Subcutaneous abdominal adipose tissue (tissue), 5 donors: ENCODE data around the gene HBB.

Experiments used
- H3K27ac ChIP-seq: one replicate; pipeline ENCODE4 v1.7.0; 2013; ENCODE audit warnings: low read depth, mild to moderate bottlenecking, inconsistent platforms, low read length, moderate library complexity
- H3K27me3 ChIP-seq, 5 donors: one replicate each; pipeline ENCODE4 v1.7.0; 2013; ENCODE audit warnings: low read length in 5 of 5, inconsistent platforms in 1 of 5; ENCODE audit not compliant: control insufficient read depth in 5 of 5, insufficient read depth in 4 of 5
- H3K36me3 ChIP-seq, 5 donors: one replicate each; pipeline ENCODE4 v1.7.0; 2013; ENCODE audit warnings: low read length in 5 of 5; ENCODE audit not compliant: control insufficient read depth in 5 of 5, insufficient read depth in 5 of 5
- H3K4me1 ChIP-seq, 5 donors: one replicate each; pipeline ENCODE4 v1.7.0; 2013; ENCODE audit warnings: low read length in 5 of 5, mild to moderate bottlenecking in 3 of 5, moderate library complexity in 1 of 5; ENCODE audit not compliant: control insufficient read depth in 5 of 5, insufficient read depth in 5 of 5
- H3K4me3 ChIP-seq, 5 donors: one replicate each; pipeline ENCODE4 v1.7.0; 2013; ENCODE audit warnings: low read length in 5 of 5, low read depth in 1 of 5
- H3K9ac ChIP-seq, 5 donors: one replicate each; pipeline ENCODE4 v1.7.0; 2013; ENCODE audit warnings: low read length in 5 of 5, mild to moderate bottlenecking in 4 of 5, moderate library complexity in 3 of 5
- H3K9me3 ChIP-seq, 5 donors: one replicate each; pipeline ENCODE4 v1.7.0; 2013; ENCODE audit warnings: low read length in 5 of 5; ENCODE audit not compliant: control insufficient read depth in 5 of 5
- donor health status: healthy.
- donor health status: healthy.
- donor health status: healthy.
- donor health status: healthy.
- donor health status: healthy.

The HBB gene

DNA sequence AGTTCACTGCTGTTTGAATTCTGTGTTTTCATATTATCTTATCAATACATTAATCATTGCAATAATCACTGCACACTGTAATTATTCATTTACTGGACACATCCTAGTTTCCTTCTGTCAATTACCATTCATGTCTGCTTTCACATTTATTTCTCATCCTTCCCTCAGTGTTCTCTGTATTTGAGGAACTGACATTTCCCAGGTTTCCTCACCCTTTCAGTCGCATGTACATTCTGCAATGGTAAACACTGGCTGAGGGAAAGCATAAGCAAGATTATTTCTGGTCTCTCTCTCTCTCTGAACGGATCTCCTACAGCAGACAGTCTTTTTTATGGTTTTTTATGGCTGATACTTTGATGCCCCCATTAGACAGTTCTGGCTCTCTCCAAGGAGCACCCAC lies 11.6 kb upstream of the HBB start:
- Histone ChIP-seq H3K4me1 (no peaks in the 10 kb centered on the region), H3K36me3 (no peaks in the 10 kb centered on the region), H3K9me3 (no peaks in the 10 kb centered on the region), H3K9ac (no peak overlapping the region), H3K27ac (no peak overlapping the region), H3K4me3 (no peak overlapping the region), H3K27me3 (peaks cover 0 to 6% (median 0%) of the 10 kb centered on the region in 5 donors)

DNA sequence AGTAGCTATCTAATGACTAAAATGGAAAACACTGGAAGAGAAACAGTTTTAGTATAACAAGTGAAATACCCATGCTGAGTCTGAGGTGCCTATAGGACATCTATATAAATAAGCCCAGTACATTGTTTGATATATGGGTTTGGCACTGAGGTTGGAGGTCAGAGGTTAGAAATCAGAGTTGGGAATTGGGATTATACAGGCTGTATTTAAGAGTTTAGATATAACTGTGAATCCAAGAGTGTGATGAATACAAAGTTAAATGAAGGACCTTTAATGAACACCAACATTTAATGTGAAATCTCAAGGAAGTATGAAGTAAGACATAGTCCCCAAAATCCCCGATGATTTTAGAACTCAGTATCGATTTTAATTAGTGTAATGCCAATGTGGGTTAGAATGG lies 10.5 kb upstream of the HBB start:
- H3K27me3 ChIP-seq = no peaks in the 10 kb centered on the region
- H3K9me3 ChIP-seq = no peaks in the 10 kb centered on the region
- no peak overlapping the region for H3K4me3 ChIP-seq
- H3K36me3 ChIP-seq = no peaks in the 10 kb centered on the region
- H3K4me1 ChIP-seq = no peaks in the 10 kb centered on the region
- H3K9ac ChIP-seq = no peak overlapping the region
- H3K27ac ChIP-seq = no peak overlapping the region

DNA sequence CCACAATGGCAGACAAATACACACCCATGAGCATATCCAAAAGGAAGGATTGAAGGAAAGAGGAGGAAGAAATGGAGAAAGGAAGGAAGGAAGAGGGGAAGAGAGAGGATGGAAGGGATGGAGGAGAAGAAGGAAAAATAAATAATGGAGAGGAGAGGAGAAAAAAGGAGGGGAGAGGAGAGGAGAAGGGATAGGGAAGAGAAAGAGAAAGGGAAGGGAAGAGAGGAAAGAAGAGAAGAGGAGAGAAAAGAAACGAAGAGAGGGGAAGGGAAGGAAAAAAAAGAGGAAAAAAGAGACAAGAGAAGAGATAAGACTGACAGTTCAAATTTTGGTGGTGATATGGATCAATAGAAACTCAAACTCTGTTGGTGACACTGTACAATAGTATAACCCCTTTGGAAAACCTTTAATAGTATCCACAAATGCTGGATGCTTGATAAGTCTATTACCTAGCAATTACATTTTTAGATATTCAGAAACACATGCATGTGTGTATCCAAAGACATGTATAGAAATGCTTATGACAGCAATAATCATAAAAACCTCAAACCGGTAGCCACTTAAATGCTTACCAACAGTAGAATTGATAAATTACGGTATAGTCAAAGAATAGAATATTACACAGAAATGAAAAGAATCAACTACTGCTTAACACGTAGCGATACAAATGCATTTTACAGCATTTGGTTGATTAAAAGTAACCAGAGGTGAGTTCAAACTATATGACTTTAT lies 8.7 kb upstream of the HBB start:
- Histone ChIP-seq H3K9me3 (no peaks in the 10 kb centered on the region), H3K4me3 (no peak overlapping the region), H3K9ac (no peak overlapping the region), H3K27ac (no peak overlapping the region), H3K27me3 (no peaks in the 10 kb centered on the region), H3K36me3 (no peaks in the 10 kb centered on the region), H3K4me1 (no peaks in the 10 kb centered on the region)

DNA sequence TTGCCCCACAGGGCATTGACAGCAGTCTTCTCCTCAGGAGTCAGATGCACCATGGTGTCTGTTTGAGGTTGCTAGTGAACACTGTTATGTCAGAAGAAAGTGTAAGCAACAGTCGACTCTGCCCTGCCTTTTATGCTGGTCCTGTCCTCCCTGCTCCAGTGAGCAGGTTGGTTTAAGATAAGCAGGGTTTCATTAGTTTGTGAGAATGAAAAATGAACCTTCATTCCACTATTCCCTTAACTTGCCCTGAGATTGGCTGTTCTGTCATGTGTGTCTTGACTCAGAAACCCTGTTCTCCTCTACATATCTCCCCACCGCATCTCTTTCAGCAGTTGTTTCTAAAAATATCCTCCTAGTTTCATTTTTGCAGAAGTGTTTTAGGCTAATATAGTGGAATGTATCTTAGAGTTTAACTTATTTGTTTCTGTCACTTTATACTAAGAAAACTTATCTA lies 7.5 kb upstream of the HBB start, which contains the start of gene HBD:
Gene HBD, minus strand, starts transcription at position 103 of the 454 bp plus-strand sequence. Its CDS starts 50 bp downstream, at position 53.
- Histone ChIP-seq H3K9me3 (no peaks in the 10 kb centered on the region), H3K9ac (no peak within 1 kb of the TSS), H3K27ac (no peak within 1 kb of the TSS), H3K36me3 (no peaks in the 10 kb centered on the region), H3K27me3 (no peaks in the 10 kb centered on the region), H3K4me1 (no peaks in the 10 kb centered on the region), H3K4me3 (no peak within 1 kb of the TSS)

DNA sequence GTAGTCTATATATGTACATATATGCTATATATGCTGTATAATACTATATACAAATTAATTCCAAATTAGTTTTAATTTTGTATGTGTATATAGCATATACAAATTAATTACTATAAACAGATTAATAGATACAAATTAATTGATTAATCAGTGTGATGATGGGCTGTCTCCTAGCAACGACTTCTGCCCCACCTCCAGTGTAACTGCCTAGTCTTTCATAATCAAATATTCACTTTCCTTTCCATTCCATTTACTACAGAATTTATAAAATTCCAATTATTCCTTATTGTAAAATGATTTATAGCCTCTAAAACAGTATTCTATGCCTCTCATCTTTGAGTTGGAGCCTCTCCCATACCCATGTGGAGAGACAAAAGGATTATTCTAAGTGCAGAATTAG lies 6.4 kb upstream of the HBB start:
- Histone ChIP-seq H3K27me3 (no peaks in the 10 kb centered on the region), H3K4me3 (no peak overlapping the region), H3K27ac (no peak overlapping the region), H3K9me3 (no peaks in the 10 kb centered on the region), H3K4me1 (no peaks in the 10 kb centered on the region), H3K9ac (no peak overlapping the region), H3K36me3 (no peaks in the 10 kb centered on the region)

DNA sequence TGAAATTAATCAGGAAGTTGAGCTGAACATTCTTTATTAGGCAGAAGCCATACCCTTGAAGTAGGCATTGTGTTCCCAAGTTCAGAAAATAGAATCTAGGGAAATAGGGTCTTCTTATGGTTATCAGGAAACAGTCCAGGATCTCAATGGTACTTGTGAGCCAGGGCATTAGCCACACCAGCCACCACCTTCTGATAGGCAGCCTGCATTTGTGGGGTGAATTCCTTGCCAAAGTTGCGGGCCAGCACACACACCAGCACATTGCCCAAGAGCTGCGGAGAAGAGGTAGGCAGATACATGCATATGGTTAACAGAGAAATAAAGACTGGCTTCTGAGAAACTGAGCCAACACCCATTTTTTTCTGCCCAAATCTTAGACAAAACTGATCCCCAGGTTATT lies 6.0 kb upstream of the HBB start:
- Histone ChIP-seq H3K9ac (no peak overlapping the region), H3K4me1 (no peaks in the 10 kb centered on the region), H3K27ac (no peak overlapping the region), H3K36me3 (no peaks in the 10 kb centered on the region), H3K27me3 (no peaks in the 10 kb centered on the region), H3K9me3 (no peaks in the 10 kb centered on the region), H3K4me3 (no peak overlapping the region)

DNA sequence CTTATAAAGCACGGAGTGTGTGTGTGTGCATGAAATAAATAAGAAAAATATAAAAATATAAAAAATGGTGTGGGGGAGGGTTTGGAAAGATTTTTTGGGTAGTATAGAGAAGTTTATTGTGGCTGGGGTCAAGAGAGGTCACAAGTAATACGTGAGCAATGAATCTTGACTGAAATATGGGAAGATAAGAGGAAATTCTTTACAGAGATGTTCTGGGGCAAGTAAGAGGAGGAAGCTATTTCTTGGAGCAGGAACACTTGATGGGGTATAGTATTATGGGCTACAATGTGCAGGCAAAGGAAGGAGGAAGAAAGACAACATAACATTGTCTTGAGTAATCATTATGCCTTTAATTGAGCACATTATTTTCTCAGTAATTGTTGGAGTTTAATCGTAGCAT lies 5.3 kb upstream of the HBB start:
- Histone ChIP-seq H3K36me3 (no peaks in the 10 kb centered on the region), H3K27ac (no peak overlapping the region), H3K4me3 (no peak overlapping the region), H3K4me1 (no peaks in the 10 kb centered on the region), H3K9ac (no peak overlapping the region), H3K27me3 (no peaks in the 10 kb centered on the region), H3K9me3 (no peaks in the 10 kb centered on the region)

DNA sequence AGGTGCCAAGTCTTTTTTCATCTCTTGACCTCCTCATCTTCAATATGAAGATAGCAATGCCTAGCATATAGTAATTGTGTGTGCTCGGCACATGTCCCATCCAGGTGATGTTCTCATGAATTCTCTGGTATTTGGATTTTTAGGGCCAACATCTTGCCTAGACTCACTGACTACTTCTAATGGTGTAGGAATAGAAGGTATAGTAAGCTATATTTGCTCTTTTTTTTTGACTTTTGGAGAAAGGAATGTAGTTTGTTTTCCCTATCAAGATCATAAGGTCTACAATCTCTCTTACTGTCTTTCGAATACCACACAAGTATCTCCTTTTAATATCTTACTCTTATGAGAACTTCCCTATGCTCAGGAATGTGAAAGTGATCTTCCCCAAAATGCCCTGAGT lies 4.2 kb upstream of the HBB start:
- Histone ChIP-seq H3K9me3 (no peaks in the 10 kb centered on the region), H3K27me3 (no peaks in the 10 kb centered on the region), H3K4me1 (no peaks in the 10 kb centered on the region), H3K4me3 (no peak overlapping the region), H3K9ac (no peak overlapping the region), H3K36me3 (no peaks in the 10 kb centered on the region), H3K27ac (no peak overlapping the region)

DNA sequence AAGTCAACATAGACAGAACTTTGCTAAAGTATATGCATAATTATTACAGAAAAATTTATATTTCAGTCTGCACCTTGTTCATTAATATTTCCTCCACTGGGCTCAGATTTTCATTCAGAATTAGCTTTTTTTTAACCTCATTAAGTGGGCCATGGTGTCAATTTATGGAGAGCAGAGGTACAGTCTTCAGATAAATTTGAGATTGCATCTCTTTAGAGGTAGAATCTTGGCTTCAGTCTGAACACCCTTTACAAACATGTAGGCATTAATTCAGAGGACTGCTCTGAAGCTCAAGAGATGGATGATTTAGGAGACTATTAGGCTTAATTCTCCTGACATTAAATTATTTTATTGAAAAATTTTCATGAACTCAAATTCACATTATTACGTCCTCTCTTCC lies 3.4 kb upstream of the HBB start:
- no peak overlapping the region for H3K4me3 ChIP-seq
- no peaks in the 10 kb centered on the region for H3K4me1 ChIP-seq
- no peak overlapping the region for H3K9ac ChIP-seq

DNA sequence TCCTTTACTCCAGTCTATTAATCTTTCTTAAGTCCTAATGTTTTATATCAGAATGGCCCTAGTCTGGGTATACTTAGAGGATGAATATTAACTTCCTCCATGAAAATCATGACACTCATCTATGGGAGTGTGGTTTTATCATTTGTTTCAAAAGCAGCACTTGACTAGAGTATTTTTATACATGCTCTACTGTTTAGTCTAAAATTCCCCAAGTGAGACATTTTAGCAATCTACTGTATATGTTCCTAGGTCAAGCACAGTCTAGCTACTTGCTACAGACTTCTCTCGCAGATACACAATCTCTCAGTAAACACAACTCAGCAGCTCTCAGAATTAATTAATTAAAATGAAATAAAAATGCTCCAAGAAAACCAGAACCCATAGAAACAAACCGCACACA lies 2.9 kb upstream of the HBB start:
- Histone ChIP-seq H3K36me3 (no peaks in the 10 kb centered on the region), H3K4me1 (no peaks in the 10 kb centered on the region), H3K27ac (no peak overlapping the region), H3K27me3 (no peaks in the 10 kb centered on the region), H3K4me3 (no peak overlapping the region), H3K9ac (no peak overlapping the region), H3K9me3 (no peaks in the 10 kb centered on the region)

More for the DNA sequence above, 3.4 kb upstream of the HBB start:
- Histone ChIP-seq H3K36me3 (no peaks in the 10 kb centered on the region), H3K27ac (no peak overlapping the region), H3K9me3 (no peaks in the 10 kb centered on the region), H3K27me3 (no peaks in the 10 kb centered on the region)
